Measurements from ENCODE around the gene MIER2.
A peak's percentile ranks its signal among the peaks of the same experiment; 100 is the strongest.
"Not testable (repeated sequence)": the region's sequence is repeated elsewhere in the genome, so short reads cannot be mapped to it uniquely, and the experiment has no call there.

The MIER2 gene

GRCh38 chr19:364496-365287, 20.1 kb upstream of the MIER2 start:
- Mint-ChIP-seq H3K27me3 (peaks cover 35 to 52% of the 10 kb centered on the region in 2 donors), H3K4me1 (ENCODE audit: low read depth in 2 of 2) (no peaks in the 10 kb centered on the region), H3K4me3 (no peak overlapping the region), H3K36me3 (ENCODE audit: insufficient read depth) (no peaks in the 10 kb centered on the region), H3K9me3 (no peaks in the 10 kb centered on the region), H3K27ac (no peak overlapping the region)
- ATAC-seq (replicated peaks) (no peak), DNase-seq (no peak)

GRCh38 chr19:362683-363082, 18.1 kb upstream of the MIER2 start:
- no peak overlapping the region for H3K4me3 Mint-ChIP-seq
- peaks cover 30 to 46% of the 10 kb centered on the region in 2 donors for H3K27me3 Mint-ChIP-seq
- ATAC-seq (replicated peaks) (no peak), DNase-seq (no peak)
- H3K4me1 Mint-ChIP-seq (ENCODE audit: low read depth in 2 of 2), result no peaks in the 10 kb centered on the region
- no peak overlapping the region for H3K27ac Mint-ChIP-seq
- H3K36me3 Mint-ChIP-seq (ENCODE audit: insufficient read depth), result no peaks in the 10 kb centered on the region
- no peaks in the 10 kb centered on the region for H3K9me3 Mint-ChIP-seq

GRCh38 chr19:362154-362553, 17.6 kb upstream of the MIER2 start:
- Mint-ChIP-seq H3K4me3 (no peak overlapping the region), H3K4me1 (ENCODE audit: low read depth in 2 of 2) (no peaks in the 10 kb centered on the region), H3K36me3 (ENCODE audit: insufficient read depth) (no peaks in the 10 kb centered on the region), H3K9me3 (no peaks in the 10 kb centered on the region), H3K27me3 (peaks cover 30 to 41% of the 10 kb centered on the region in 2 donors), H3K27ac (no peak overlapping the region)
- ATAC-seq (replicated peaks) (no peak), DNase-seq (no peak)

- no peaks in the 10 kb centered on the region for H3K4me1 Mint-ChIP-seq (ENCODE audit: low read depth in 2 of 2)
- ATAC-seq (replicated peaks) (no peak), DNase-seq (no peak)
- H3K27ac Mint-ChIP-seq, result no peak overlapping the region
- H3K9me3 Mint-ChIP-seq, result no peaks in the 10 kb centered on the region
- no peak overlapping the region for H3K4me3 Mint-ChIP-seq
- H3K27me3 Mint-ChIP-seq, result peaks cover 19 to 25% of the 10 kb centered on the region in 2 donors
- no peaks in the 10 kb centered on the region for H3K36me3 Mint-ChIP-seq (ENCODE audit: insufficient read depth)
Observed at GRCh38 chr19:359653-359925, 15.0 kb upstream of the MIER2 start.

- not testable (repeated sequence) for H3K4me3 Mint-ChIP-seq; H3K9me3 Mint-ChIP-seq; H3K27ac Mint-ChIP-seq; H3K4me1 Mint-ChIP-seq (ENCODE audit: low read depth in 2 of 2); DNase-seq; ATAC-seq (replicated peaks); H3K36me3 Mint-ChIP-seq (ENCODE audit: insufficient read depth)
- peaks cover 13 to 14% of the 10 kb centered on the region in 2 donors for H3K27me3 Mint-ChIP-seq
Observed at GRCh38 chr19:355536-355935, 10.9 kb upstream of the MIER2 start.

GRCh38 chr19:355134-355533, 10.5 kb upstream of the MIER2 start:
- ATAC-seq (replicated peaks), result no peak
- no peak overlapping the region for H3K27ac Mint-ChIP-seq
- H3K36me3 Mint-ChIP-seq (ENCODE audit: insufficient read depth), result no peaks in the 10 kb centered on the region
- H3K4me1 Mint-ChIP-seq (ENCODE audit: low read depth in 2 of 2), result peaks cover 0 to 4% of the 10 kb centered on the region in 2 donors
- no peak for DNase-seq
- H3K4me3 Mint-ChIP-seq, result no peak overlapping the region
- H3K9me3 Mint-ChIP-seq, result peaks cover 0 to 2% of the 10 kb centered on the region in 2 donors
- H3K27me3 Mint-ChIP-seq, result peaks cover 13 to 14% of the 10 kb centered on the region in 2 donors

GRCh38 chr19:351976-352625, 7.5 kb upstream of the MIER2 start:
- Mint-ChIP-seq H3K9me3 (peaks cover 0 to 2% of the 10 kb centered on the region in 2 donors), H3K36me3 (ENCODE audit: insufficient read depth) (no peaks in the 10 kb centered on the region), H3K27me3 (no peaks in the 10 kb centered on the region), H3K4me3 (peak overlapping the region in 1 of 2 donors; percentile 44), H3K27ac (no peak overlapping the region), H3K4me1 (ENCODE audit: low read depth in 2 of 2) (peaks cover 0 to 4% of the 10 kb centered on the region in 2 donors)
- DNase-seq, result no peak
- ATAC-seq (replicated peaks), result no peak

- no peak overlapping the region for H3K4me3 Mint-ChIP-seq
Observed at GRCh38 chr19:347946-348861, 3.6 kb upstream of the MIER2 start.

GRCh38 chr19:345320-345879, 804 bp upstream of the MIER2 start:
- DNase-seq, result no peak
- H3K9me3 Mint-ChIP-seq, result no peaks in the 10 kb centered on the region
- H3K36me3 Mint-ChIP-seq (ENCODE audit: insufficient read depth), result peaks cover 18% of the 10 kb centered on the region
- peak overlapping the region; percentile 69 to 89 for H3K27ac Mint-ChIP-seq
- peaks cover 0 to 10% of the 10 kb centered on the region in 2 donors for H3K27me3 Mint-ChIP-seq
- H3K4me1 Mint-ChIP-seq (ENCODE audit: low read depth in 2 of 2), result peaks cover 29 to 36% of the 10 kb centered on the region in 2 donors
- no peak for ATAC-seq (replicated peaks)
- H3K4me3 Mint-ChIP-seq, result peak overlapping the region; percentile 79 to 82

More at GRCh38 chr19:347946-348861, 3.6 kb upstream of the MIER2 start:
- Mint-ChIP-seq H3K36me3 (ENCODE audit: insufficient read depth) (peaks cover 14% of the 10 kb centered on the region), H3K27ac (no peak overlapping the region), H3K27me3 (peaks cover 0 to 10% of the 10 kb centered on the region in 2 donors), H3K4me1 (ENCODE audit: low read depth in 2 of 2) (peaks cover 12 to 17% of the 10 kb centered on the region in 2 donors), H3K9me3 (no peaks in the 10 kb centered on the region)
- no peak for ATAC-seq (replicated peaks)
- no peak for DNase-seq

- Mint-ChIP-seq H3K27ac (peak overlapping the region; percentile 14 to 90), H3K27me3 (peaks cover 0 to 10% of the 10 kb centered on the region in 2 donors), H3K9me3 (no peaks in the 10 kb centered on the region), H3K4me1 (ENCODE audit: low read depth in 2 of 2) (peaks cover 40 to 42% of the 10 kb centered on the region in 2 donors), H3K36me3 (ENCODE audit: insufficient read depth) (peaks cover 18% of the 10 kb centered on the region), H3K4me3 (peak overlapping the region; percentile 63 to 84)
- ATAC-seq (replicated peaks) (peak; percentile 50), DNase-seq (peak in 1 of 3 experiments; percentile 11)
Observed at GRCh38 chr19:343941-344624, 513 bp downstream of the MIER2 start.

GRCh38 chr19:343451-343931, 1.1 kb downstream of the MIER2 start:
- H3K9me3 Mint-ChIP-seq, result no peaks in the 10 kb centered on the region
- DNase-seq, result no peak
- peaks cover 44 to 46% of the 10 kb centered on the region in 2 donors for H3K4me1 Mint-ChIP-seq (ENCODE audit: low read depth in 2 of 2)
- peak overlapping the region; percentile 14 to 90 for H3K27ac Mint-ChIP-seq
- ATAC-seq (replicated peaks), result no peak
- peaks cover 0 to 10% of the 10 kb centered on the region in 2 donors for H3K27me3 Mint-ChIP-seq
- peak overlapping the region; percentile 63 to 84 for H3K4me3 Mint-ChIP-seq
- H3K36me3 Mint-ChIP-seq (ENCODE audit: insufficient read depth), result peaks cover 18% of the 10 kb centered on the region

GRCh38 chr19:342801-343421, 1.7 kb downstream of the MIER2 start:
- ATAC-seq (replicated peaks) (no peak), DNase-seq (no peak)
- Mint-ChIP-seq H3K4me1 (ENCODE audit: low read depth in 2 of 2) (peaks cover 47 to 48% of the 10 kb centered on the region in 2 donors), H3K9me3 (no peaks in the 10 kb centered on the region), H3K27me3 (peaks cover 0 to 10% of the 10 kb centered on the region in 2 donors), H3K36me3 (ENCODE audit: insufficient read depth) (peaks cover 18% of the 10 kb centered on the region), H3K27ac (peak overlapping the region; percentile 14 to 58), H3K4me3 (peak overlapping the region; percentile 63 to 84)
